Tibial nerve (tissue), 4 donors: ENCODE data around the gene LZTS3. TPM values are rescaled to one million over a fixed set of nuclear protein-coding genes. Genes with fewer than 3 reads are reported as not detected.
A peak's percentile ranks its signal among the peaks of the same experiment; 100 is the strongest.

Experiments used
- DNase-seq, 2 donors: peaks; one replicate each; pipeline ENCODE4 v3.0.0-alpha.2; 2019; ENCODE audit warnings: low spot score in 2 of 2
- H3K27ac ChIP-seq, 4 donors: fragments of 200-600 bp; sonication (generic) in 3 of 4; one replicate each; pipeline ENCODE4 v1.5.1; 2017 to 2019; ENCODE audit warnings: mild to moderate bottlenecking in 1 of 4
- H3K27me3 ChIP-seq, 2 donors: fragments of 200-600 bp; sonication (generic) in 1 of 2; one replicate each; pipeline versions ENCODE4 v1.5.1 to v1.6.0; 2017 to 2019
- H3K36me3 ChIP-seq, 3 donors: fragments of 200-600 bp; sonication (generic); one replicate each; pipeline ENCODE4 v1.5.1; 2018 to 2019
- H3K4me1 ChIP-seq, 4 donors: fragments of 200-600 bp; sonication (generic) in 3 of 4; one replicate each; pipeline ENCODE4 v1.5.1; 2017 to 2019
- H3K4me3 ChIP-seq, 4 donors: fragments of 200-600 bp; sonication (generic) in 3 of 4; one replicate each; pipeline ENCODE4 v1.5.1; 2017 to 2019; ENCODE audit warnings: mild to moderate bottlenecking in 1 of 4, moderate library complexity in 1 of 4
- H3K9me3 ChIP-seq, 4 donors: fragments of 200-600 bp; sonication (generic) in 3 of 4; one replicate each; pipeline ENCODE4 v1.5.1; 2017 to 2019
- EP300 ChIP-seq, 2 donors: sonication (generic); formaldehyde crosslinking; IDR thresholded peaks; one replicate each; pipeline ENCODE4 v1.6.1; 2017; ENCODE audit warnings: antibody characterized with exemption in 2 of 2, mild to moderate bottlenecking in 1 of 2
- POLR2A ChIP-seq, 2 donors: fragments of 450-650 bp; IDR thresholded peaks; one replicate each; pipeline ENCODE4 v1.6.1; 2017; ENCODE audit warnings: antibody characterized with exemption in 2 of 2, mild to moderate bottlenecking in 2 of 2, moderate library complexity in 2 of 2
- WGBS, 2 donors: methylation state at CpG; one replicate each; pipeline ENCODE4 v1.1.5; 2018; 5-methylcytosine and 5-hydroxymethylcytosine counted together
- total RNA-seq, 4 donors: library from RNA; depleted of rRNA; stranded (reverse); fragments of >200 nt; gene quantifications; one replicate each; pipeline ENCODE4 v1.1.0, GENCODE V29; 2016
- TF ChIP-seq, protein P1 (sequence below), 5 experiments: fragments of 200-600 bp in 3 of 5; fragments of 450-650 bp in 2 of 5; sonication (generic) in 3 of 5; IDR thresholded peaks; one replicate each; pipeline ENCODE4 v1.5.1; 2016 to 2019; ENCODE audit warnings: antibody characterized with exemption in 5 of 5, mild to moderate bottlenecking in 3 of 5, moderate library complexity in 2 of 5

LZTS3 gene
- total RNA-seq, 4 donors from 2014 or later = 10.9 to 28.2 (median 18.6) TPM

DNA sequence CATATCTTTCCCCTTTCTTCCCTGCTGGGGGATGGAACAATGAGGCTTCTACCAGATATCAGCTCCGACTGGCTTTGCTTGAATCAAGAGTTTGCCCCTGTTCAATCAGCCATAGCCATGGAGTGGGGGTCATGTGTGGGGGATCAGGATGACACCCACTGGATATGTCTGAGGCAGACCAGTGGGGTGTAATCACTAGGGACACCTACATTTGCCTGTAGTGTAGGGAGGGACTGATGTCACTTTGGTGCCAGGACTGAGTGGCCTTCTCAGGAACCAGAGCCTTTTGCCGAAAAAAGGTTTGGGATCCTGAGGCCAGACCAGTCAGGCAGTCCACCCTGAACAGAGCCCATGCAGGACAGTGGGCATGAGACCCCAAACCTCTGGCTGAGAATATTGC is 37.0 kb upstream of the LZTS3 start:
- Histone ChIP-seq H3K27me3 (no peaks in the 10 kb centered on the region), H3K36me3 (peaks cover 0 to 22% (median 0%) of the 10 kb centered on the region in 3 donors), H3K27ac (no peak overlapping the region), H3K4me1 (peaks cover 0 to 19% (median 11%) of the 10 kb centered on the region in 4 donors), H3K9me3 (no peaks in the 10 kb centered on the region), H3K4me3 (peak overlapping the region; percentile 55 to 94 (median 70))
- no peak for DNase-seq
- TF ChIP-seq, protein P1, sequence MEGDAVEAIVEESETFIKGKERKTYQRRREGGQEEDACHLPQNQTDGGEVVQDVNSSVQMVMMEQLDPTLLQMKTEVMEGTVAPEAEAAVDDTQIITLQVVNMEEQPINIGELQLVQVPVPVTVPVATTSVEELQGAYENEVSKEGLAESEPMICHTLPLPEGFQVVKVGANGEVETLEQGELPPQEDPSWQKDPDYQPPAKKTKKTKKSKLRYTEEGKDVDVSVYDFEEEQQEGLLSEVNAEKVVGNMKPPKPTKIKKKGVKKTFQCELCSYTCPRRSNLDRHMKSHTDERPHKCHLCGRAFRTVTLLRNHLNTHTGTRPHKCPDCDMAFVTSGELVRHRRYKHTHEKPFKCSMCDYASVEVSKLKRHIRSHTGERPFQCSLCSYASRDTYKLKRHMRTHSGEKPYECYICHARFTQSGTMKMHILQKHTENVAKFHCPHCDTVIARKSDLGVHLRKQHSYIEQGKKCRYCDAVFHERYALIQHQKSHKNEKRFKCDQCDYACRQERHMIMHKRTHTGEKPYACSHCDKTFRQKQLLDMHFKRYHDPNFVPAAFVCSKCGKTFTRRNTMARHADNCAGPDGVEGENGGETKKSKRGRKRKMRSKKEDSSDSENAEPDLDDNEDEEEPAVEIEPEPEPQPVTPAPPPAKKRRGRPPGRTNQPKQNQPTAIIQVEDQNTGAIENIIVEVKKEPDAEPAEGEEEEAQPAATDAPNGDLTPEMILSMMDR (IDR thresholded peaks at IDR 0.05) = no peak
- no peak for TF ChIP-seq EP300 (IDR thresholded peaks at IDR 0.05)
- TF ChIP-seq POLR2A (IDR thresholded peaks at IDR 0.05) = no peak
- 69 to 70% methylated on average over 2 of the region's 2 CpGs for WGBS, 2 donors

DNA sequence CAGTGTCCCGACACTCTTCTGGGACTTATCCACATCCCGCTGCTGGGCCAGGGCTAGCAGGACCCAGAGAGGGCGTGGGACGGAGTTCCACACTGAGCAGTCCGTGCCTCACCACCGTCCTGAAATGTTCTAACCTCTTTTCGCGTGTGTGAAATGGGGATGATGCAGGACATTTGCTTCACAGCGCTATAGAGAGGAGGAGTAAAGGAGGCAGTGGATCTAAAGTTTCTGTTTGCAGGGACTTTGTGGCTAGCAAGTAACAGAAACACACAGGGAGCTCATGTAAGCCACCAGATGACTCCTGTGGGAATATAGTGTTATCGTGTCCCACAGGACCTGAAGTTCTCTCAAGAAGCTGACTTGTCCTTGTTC is 36.6 kb upstream of the LZTS3 start:
- Histone ChIP-seq H3K4me1 (peaks cover 0 to 19% (median 11%) of the 10 kb centered on the region in 4 donors), H3K9me3 (no peaks in the 10 kb centered on the region), H3K27ac (peak overlapping the region; percentile 32 to 87 (median 82)), H3K36me3 (peaks cover 0 to 18% (median 0%) of the 10 kb centered on the region in 3 donors), H3K4me3 (peak overlapping the region; percentile 55 to 94 (median 70)), H3K27me3 (no peaks in the 10 kb centered on the region)
- no peak for DNase-seq
- 2 to 5% methylated on average over 10 of the region's 10 CpGs for WGBS, 2 donors
- TF ChIP-seq, protein P1 (IDR thresholded peaks at IDR 0.05) = no peak
- no peak for TF ChIP-seq POLR2A (IDR thresholded peaks at IDR 0.05)
- no peak for TF ChIP-seq EP300 (IDR thresholded peaks at IDR 0.05)

DNA sequence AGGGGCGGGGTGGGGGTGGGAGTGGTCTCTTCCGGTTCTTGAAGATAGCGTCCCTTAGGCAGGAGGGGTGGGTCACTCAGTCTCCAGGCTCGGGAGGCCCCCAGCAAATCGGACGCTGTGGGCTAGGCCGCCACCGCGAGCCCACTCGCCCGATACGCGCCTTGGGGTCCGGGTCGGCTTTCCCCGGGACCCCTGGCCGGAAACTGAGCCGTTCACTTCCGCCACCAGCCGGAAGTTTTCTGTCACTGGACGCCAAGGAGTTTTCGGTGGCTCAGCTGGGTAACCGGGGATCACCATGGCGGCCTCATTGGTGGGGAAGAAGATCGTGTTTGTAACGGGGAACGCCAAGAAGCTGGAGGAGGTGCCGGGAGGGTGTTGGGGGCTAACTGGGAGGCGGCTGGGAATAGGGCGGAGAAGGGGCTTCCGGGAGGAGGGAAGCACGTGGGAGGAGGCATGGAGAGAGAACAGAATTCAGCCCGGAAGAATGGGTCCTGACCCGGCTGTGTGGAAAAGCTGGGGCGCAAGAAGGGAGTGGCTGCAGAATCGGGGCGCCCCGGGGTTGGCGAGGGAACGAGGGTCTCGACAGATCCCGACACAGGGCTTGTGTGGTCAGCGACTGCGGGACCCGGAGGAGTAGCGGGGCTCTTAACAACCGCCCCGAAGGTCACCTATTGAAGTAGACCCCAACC is 36.1 kb upstream of the LZTS3 start, which contains the start of gene ITPA:
ITPA (plus strand) TSS at position 242 of the 689 bp plus-strand sequence; CDS start at position 296, 54 bp downstream.
- Histone ChIP-seq H3K27me3 (no peaks in the 10 kb centered on the region), H3K4me1 (peaks cover 0 to 19% (median 11%) of the 10 kb centered on the region in 4 donors), H3K36me3 (peaks cover 0 to 13% (median 0%) of the 10 kb centered on the region in 3 donors), H3K9me3 (no peaks in the 10 kb centered on the region), H3K4me3 (peak within 1 kb of the TSS; percentile 55 to 94 (median 70)), H3K27ac (peak within 1 kb of the TSS; percentile 32 to 87 (median 82))
- WGBS, 2 donors = 0 to 1% methylated on average over 33 to 47 of the region's 48 CpGs
- DNase-seq = peak in 1 of 2 donors; percentile 24
- TF ChIP-seq, protein P1 (IDR thresholded peaks at IDR 0.05) = no peak
- peak in 1 of 2 donors; percentile 47 for TF ChIP-seq EP300 (IDR thresholded peaks at IDR 0.05)

DNA sequence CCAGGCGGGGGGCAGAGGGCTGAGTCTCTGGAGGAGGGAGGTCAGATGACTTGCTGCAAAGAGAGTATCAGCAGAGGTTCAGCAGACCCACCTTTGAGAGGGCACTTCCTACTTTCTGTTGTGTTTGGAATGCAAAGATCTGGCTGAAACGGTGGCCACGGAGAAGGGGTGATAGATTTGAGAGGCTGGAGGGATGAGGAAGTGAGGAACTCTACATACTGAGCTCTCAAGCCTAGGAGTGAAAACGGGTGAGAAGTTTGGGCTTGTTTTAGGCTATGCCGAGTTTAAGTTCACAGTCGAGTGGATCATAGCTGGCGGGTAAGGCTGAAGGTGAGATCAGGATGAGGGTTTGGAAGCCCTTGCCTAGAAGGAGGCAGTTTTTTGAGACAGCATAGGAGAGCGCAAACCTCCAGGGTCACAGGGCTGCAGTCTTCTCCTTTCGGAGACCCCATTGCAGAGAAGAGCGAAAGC is 35.5 kb upstream of the LZTS3 start:
- Histone ChIP-seq H3K4me3 (peak overlapping the region; percentile 55 to 94 (median 70)), H3K27ac (peak overlapping the region; percentile 32 to 87 (median 82)), H3K4me1 (peaks cover 0 to 19% (median 11%) of the 10 kb centered on the region in 4 donors), H3K9me3 (no peaks in the 10 kb centered on the region), H3K27me3 (no peaks in the 10 kb centered on the region), H3K36me3 (peaks cover 0 to 7% (median 0%) of the 10 kb centered on the region in 3 donors)
- TF ChIP-seq EP300 (IDR thresholded peaks at IDR 0.05) = no peak
- TF ChIP-seq POLR2A (IDR thresholded peaks at IDR 0.05) = no peak
- TF ChIP-seq, protein P1 (IDR thresholded peaks at IDR 0.05) = no peak
- DNase-seq = peak in 1 of 2 donors; percentile 8
- 3% methylated on average over 10 of the region's 10 CpGs for WGBS, 2 donors
